ENCODE data around the gene TGFBR3.

TGFBR3 gene

DNA sequence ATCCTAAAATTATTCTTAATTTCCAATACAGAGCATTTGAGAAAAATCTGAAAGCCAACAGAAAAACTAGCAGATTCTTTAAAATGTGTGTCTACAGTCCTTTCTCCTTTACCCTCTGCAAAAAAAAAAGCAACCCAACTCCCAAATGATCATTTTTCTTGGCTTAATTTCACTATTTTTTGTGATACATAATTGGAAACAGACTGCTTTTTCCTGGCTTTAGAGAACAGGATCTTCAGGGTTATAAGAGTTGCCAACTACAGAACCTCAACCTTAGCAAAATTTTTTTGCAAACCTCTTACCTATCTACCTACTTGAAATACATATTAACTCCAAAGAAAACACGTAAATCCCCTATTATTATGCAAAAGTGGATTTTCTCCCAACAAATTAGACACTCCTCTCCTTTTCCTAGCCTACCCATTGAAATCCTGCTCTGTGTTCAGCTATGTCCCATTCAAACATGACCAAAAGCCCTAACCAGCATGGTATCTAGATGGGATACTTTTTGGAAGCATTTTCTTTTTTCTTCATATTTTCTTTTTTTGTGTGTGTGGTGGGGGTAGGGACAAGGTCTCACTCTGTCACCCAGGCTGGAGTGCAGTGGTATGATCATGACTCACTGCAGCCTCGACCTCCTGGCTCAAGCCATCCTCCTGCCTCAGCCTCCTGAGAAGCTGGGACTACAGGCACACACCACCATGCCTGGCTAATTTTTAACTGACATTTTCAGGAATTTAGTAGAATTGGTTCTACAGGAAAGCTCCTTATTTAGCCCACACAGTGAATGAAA is 9.0 kb downstream of the TGFBR3 start:
- DNase-seq (ENCODE audit: low spot score): no peak
- TF ChIP-seq, protein P1, sequence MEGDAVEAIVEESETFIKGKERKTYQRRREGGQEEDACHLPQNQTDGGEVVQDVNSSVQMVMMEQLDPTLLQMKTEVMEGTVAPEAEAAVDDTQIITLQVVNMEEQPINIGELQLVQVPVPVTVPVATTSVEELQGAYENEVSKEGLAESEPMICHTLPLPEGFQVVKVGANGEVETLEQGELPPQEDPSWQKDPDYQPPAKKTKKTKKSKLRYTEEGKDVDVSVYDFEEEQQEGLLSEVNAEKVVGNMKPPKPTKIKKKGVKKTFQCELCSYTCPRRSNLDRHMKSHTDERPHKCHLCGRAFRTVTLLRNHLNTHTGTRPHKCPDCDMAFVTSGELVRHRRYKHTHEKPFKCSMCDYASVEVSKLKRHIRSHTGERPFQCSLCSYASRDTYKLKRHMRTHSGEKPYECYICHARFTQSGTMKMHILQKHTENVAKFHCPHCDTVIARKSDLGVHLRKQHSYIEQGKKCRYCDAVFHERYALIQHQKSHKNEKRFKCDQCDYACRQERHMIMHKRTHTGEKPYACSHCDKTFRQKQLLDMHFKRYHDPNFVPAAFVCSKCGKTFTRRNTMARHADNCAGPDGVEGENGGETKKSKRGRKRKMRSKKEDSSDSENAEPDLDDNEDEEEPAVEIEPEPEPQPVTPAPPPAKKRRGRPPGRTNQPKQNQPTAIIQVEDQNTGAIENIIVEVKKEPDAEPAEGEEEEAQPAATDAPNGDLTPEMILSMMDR (conservative IDR thresholded peaks at IDR 0.05; ENCODE audit: low read depth): no peak
- no peak overlapping the region for H3K27ac ChIP-seq
- CTCF ChIA-PET: interaction anchor here (0.6 kb wide), 1 partner anchor 415 kb away, joined by 3 read pairs; no protein-coding TSS in a partner anchor
- POLR2A ChIA-PET (ENCODE audit: low non-redundant PET): no interaction called here

DNA sequence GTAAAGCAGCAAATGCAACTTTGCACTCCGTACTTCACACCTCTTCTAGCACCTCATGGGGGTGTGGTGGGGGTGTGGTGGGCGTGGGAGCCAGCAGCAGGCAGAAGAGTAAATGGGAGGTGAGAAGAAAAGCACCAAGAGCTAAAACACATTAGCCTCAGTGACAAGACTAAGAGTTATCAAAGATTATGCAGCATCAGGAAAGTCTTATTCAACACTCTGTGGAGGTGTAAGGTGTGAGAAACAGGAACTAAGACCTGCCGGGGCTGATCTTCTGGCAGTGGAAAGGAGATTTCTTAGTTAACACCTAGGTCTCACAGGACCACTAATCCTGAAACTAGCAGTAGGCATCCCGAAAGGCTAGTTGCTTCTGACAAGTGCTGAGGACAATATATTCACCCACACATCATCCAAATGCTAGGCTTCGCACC is 9.9 kb downstream of the TGFBR3 start:
- CTCF ChIA-PET: no interaction called here
- no peak for DNase-seq (ENCODE audit: low spot score)
- TF ChIP-seq, protein P1 (conservative IDR thresholded peaks at IDR 0.05; ENCODE audit: low read depth): no peak
- POLR2A ChIA-PET (ENCODE audit: low non-redundant PET): no interaction called here
- H3K27ac ChIP-seq: no peak overlapping the region

DNA sequence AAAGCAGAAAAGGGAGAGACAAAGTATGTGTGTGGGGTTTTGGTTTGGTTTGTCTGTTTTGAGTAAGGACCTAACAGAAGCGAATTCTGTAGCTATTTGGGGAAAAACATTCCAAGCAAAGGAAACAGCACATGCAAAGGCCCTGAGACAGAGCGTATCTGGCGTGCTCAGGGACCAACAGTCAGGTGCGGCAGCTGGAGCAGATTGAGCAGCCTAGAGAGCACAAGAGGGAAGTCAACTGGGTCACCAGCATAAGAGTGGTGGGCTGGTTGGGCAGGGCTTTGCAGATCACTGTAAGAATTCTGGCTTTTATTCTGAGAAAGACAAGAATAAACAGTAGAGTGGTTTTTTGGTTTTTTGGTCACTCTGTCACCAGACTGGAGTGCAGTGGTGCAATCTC is 11.8 kb downstream of the TGFBR3 start:
- DNase-seq (ENCODE audit: low spot score): no peak
- CTCF ChIA-PET: no interaction called here
- no peak overlapping the region for H3K27ac ChIP-seq
- POLR2A ChIA-PET (ENCODE audit: low non-redundant PET): no interaction called here
- TF ChIP-seq, protein P1 (conservative IDR thresholded peaks at IDR 0.05; ENCODE audit: low read depth): no peak

DNA sequence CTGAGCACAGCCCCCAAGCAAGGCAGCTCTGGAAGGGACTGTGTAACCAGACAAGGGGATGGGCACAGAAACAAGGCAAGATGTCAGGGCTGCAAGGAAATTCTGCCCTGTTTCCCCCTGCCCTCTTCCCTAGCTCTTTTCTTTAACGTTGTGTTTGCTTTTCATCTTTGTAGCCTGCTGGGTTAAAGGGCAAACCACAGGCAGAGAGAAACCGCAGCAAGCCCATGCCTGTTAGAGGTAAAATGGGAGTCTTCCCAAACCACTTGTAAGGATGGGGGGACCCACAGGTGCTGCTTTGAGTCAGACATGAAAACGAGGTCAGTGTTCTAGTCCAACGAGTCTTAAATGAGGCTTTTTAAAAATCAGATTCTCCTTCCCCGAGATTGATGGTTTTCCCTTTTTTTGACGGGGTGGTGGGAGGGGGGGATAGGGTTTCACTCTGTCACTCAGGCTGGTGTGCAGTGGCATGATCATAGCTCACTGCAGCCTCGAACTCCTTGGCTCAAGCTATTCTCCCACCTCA is 13.3 kb downstream of the TGFBR3 start:
- ChIA-PET POLR2A (ENCODE audit: low non-redundant PET) (no interaction called here), CTCF (no interaction called here)
- TF ChIP-seq, protein P1 (conservative IDR thresholded peaks at IDR 0.05; ENCODE audit: low read depth): no peak
- H3K27ac ChIP-seq: peak overlapping the region; percentile 82
- peak; percentile 61 for DNase-seq (ENCODE audit: low spot score)

DNA sequence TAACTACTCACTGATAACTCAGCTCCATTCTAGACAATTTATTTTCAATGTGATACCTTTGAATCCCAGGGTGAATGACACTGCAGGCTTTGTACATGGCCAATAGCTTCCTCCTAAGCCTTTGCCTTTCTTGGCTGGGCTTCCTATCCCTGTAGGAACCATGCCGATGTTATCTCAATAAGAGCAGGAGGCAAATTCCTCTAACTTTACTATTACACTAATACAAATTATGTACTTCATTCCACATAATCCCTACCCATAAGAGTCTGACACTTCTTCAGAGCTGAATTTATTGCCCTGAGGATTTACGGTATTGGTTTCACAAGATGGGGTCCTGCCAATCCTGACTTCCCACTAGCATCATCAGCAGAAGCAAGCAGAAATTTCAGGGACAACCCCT is 14.0 kb downstream of the TGFBR3 start:
- DNase-seq (ENCODE audit: low spot score): no peak
- ChIA-PET POLR2A (ENCODE audit: low non-redundant PET) (no interaction called here), CTCF (no interaction called here)
- TF ChIP-seq, protein P1 (conservative IDR thresholded peaks at IDR 0.05; ENCODE audit: low read depth): no peak
- H3K27ac ChIP-seq: peak overlapping the region; percentile 82

DNA sequence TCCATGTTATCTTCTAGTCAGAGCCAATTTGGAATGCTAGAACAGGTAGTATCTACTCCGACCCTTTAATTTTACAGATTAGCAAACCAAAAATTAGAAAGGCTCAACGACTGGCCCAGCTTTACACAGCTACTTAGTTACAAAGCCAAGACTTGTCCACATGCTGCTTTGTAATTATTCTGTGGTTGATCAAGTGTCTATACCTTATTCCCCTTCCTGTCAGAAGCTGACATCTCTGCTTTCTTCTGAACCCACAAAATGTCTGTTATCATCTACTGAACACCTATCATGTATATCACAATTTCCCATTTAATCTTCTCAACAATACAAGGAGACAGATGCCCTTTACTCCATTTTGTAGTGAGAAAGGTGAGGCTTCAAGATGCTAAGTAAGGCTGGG is 15.6 kb downstream of the TGFBR3 start:
- POLR2A ChIA-PET (ENCODE audit: low non-redundant PET): no interaction called here
- TF ChIP-seq, protein P1 (conservative IDR thresholded peaks at IDR 0.05; ENCODE audit: low read depth): no peak
- CTCF ChIA-PET: interaction anchor here (0.7 kb wide), 1 partner anchor 16 kb away, joined by 3 read pairs; no protein-coding TSS in a partner anchor

More for the DNA sequence above, 15.6 kb downstream of the TGFBR3 start:
- H3K27ac ChIP-seq: no peak overlapping the region
- DNase-seq (ENCODE audit: low spot score): no peak

All from RWPE1 (cell line).